GM19023 (cell line): ENCODE data around the gene PLAAT2.

Experiments used
- ATAC-seq: cut with Tn5 transposase; IDR thresholded peaks from one replicate; pipeline ENCODE4 v1.9.1; 2021; ENCODE audit warnings: mild to moderate bottlenecking, moderate library complexity; ENCODE audit not compliant: unreplicated experiment

Gene PLAAT2

DNA sequence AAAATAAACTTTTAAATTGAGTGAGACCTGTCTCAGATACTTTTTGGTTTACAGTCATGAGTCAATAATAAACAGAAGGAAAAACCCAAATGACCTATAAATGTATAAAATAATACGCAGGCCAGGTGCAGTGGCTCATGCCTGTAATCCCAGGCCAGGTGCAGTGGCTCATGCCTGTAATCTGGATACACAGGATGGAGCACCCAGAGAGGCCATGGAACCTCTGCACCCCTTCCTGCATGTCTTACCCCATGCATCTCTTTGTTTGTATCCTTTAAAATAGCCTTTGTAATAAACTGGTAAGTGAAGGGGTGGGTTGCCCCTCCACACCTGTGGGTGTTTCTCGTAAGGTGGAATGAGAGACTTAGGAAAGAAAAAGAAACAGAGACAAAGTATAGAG is 35.5 kb downstream of the PLAAT2 start:
- no peak for ATAC-seq

DNA sequence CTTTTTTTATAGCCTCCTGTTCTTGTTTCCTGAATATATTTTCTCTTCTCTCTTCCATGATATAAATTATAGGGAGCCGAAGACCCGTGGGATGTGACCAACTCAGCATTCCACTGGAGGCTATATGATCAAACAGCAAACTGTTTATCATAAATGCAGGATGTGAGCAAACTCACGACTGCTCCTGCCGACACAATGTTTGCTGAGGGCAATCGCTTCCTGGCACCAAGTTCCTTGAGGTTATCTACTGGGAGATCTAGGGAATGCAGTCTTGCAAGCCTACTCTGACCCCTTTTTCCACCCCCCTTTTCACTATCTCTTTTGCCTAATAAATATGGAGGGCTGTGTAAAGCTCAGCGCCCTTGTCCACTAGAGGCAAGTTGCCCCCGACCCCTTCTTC is 40.0 kb downstream of the PLAAT2 start:
- no peak for ATAC-seq

DNA sequence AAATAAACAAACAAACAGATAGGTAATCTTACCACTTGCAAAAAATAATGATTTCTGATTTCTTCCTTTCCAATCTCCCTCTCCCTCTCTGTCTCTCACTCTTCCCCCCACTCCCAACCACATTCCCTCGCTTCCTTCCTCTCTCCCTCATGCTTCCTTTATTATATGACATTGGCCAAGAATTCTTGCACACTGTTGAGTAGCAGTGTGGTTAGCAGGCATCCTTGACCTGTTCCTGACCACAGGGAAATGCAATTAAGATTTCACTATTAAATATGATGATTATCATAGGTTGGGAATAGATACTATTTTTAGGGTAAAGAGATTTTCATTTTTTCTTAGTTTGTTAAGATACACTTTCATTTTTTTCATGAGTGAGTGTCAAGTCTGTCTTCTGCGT is 41.3 kb downstream of the PLAAT2 start:
- no peak for ATAC-seq

DNA sequence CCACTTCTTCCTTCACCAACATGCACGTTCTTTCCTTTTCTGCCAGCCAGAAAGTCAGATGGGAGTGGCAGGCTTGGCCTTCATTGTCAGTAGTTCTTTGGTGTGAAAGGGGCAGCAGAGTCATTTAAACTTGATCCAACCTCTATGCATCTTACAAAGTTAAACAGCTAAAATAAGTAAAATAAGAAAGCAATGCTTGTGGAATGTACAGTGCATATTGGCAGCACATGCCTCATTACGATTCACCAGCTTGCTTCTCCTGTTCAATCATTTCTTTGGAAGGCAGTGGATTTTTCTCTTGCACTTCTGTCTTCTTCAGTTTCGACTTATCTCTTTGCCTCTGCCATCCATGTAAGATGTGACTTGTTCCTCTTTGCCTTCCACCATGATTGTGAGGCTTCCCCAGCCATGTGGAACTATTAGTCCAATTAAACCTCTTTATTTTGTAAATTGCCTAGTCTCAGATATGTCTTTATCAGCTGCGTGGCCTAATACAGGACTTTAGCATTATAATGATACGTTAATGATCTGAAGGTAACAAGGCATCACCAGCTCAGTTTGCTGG is 42.5 kb downstream of the PLAAT2 start:
- no peak for ATAC-seq

DNA sequence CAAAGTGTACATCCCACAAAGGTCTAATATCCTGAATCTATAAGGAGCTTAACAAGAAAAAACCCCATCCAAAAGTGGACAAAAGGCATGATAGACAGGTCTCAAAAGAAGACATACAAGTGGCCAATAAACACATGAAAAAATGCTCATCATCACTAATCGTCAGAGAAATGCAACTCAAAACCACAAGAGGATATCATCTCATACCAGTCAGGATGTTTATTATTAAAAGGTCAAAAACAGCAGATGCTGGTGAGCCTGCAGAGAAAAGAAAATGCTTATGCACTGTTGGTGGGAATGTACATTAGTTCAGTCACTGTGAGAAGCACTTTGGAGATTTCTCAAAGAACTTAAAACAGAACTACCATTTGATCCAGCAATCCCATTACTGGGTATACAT is 44.6 kb downstream of the PLAAT2 start:
- no peak for ATAC-seq

DNA sequence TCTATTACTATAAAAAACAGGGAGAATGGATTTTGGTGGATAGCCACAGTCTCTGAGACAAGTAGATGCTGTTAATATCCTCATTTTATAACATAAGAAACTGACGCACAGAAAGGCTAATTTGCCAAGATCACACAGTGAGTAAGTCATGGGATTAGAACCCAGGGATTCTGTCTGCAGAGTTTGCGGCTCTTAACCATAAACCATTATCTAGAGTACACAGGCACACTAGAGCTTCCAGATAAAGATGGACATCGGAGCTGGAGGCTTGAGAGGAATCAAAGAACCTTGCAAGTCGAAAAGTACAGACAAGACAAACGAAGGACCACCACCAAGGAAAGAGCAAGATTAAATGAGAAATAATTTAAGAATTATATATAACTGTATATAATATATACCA is 46.0 kb downstream of the PLAAT2 start:
- ATAC-seq, result no peak

DNA sequence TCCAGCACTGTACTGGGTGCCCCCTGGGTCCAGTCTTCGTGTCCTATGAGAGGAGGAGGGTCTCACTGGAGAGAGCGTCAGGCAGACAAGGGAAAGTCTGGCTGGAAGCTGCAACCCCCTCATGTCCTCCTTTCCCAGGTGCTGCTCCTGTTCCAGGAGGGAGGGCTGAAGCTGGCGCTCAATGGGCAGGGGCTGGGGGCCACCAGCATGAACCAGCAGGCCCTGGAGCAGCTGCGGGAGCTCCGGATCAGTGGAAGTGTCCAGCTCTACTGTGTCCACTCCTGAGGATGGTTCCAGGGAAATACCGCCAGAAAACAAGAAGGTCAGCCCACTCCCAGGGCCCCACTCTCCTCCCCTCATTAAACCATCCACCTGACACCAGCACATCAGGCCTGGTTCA is 47.1 kb downstream of the PLAAT2 start:
- no peak for ATAC-seq

DNA sequence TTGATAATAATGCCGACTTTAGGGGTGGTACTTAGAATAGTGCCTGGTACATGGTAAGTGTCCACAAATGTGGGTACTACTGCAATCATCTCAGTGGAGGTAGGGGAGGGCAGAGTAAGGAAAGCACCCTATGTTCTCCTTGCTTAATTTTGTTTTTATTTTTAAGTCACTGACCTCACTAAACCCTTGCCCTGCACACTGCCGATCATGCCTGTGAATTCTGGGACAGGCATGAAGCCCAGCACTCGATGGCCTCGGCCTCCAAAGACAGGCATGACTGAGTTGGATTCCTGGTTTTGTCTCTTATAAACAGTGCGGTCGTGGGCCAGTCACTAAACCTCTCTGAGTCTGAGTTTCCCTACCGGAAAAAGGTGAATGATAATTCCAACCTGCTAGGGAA is 50.4 kb downstream of the PLAAT2 start:
- ATAC-seq, result no peak

DNA sequence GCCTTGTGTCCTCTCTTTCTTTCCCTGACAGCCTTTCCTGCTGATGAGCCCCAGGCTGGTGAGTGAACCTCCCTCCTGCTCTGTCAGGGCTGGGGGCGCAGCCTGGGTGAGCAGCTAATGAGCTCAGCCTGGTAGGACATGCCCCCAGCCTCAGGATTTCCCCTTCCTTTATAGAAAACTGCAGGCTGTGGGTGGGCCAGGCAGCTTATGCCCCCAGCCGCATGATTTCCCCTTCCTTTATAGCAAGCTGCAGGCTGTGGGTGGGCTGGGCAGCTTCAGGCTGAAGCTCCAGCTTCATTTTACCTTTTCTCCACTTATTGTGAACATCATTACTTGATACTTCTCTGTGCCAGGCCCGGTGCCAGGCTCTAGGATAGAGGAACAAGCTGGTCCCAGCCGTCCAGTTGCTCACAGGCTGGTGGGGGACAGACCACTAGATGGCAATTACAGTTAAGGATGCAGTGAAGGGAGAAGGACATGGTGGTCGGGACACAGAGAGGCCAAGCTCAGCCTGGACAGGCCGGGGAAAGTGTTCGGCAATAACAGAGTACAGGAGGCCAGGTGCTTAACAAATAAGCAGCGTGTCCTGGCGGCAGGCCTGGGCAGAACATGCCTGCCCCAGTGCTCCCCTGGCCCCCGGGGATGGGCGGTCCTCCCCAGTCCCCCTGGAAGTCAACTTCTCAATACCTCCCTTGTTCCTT is 52.0 kb downstream of the PLAAT2 start:
- no peak for ATAC-seq

DNA sequence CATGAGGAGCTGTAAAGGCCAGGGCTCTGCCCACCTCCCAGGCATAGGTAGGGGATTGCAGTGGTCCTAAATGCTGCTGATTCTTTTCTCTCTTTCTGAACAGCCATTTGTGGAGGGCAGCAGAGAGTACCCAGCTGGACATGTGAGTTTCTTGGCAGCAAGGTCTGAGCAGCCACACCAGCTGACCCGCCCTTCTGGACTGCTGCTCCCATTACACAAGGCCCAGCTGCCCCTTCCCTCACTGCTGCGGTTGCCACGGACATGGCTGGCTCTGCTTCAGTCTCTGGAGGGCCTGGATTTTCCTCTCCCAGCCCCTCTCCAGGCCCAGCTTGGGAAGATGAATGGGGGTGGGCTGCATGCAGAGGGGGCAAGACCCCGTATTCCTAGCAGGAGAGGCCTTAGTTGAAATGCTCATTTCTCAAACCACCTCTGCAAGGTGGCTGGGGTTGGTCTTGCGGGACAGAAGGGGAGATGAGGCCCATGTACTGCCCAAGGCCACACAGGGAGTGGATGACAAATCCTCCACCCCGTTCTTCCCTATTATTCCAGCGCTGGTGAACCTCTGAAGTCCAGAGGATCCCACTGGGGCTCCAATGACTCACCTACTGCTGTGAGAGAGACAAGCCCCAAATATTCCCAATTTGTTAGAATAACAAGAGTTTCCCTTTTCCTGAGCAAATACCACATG is 52.7 kb downstream of the PLAAT2 start:
- ATAC-seq, result no peak

DNA sequence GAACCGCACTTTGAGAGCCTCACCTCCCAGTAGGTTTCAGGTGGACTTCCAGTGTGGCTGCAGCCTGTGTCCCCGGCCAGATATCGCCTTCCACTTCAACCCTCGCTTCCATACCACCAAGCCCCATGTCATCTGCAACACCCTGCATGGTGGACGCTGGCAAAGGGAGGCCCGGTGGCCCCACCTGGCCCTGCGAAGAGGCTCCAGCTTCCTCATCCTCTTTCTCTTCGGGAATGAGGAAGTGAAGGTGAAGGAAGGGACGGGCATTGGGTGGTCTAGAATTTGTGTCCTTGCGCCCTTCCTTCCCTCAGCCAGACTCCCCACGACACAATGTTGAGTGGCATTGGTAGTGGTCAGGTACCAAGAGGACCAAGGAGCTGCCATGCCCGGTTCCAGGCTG is 54.4 kb downstream of the PLAAT2 start:
- ATAC-seq, result no peak

DNA sequence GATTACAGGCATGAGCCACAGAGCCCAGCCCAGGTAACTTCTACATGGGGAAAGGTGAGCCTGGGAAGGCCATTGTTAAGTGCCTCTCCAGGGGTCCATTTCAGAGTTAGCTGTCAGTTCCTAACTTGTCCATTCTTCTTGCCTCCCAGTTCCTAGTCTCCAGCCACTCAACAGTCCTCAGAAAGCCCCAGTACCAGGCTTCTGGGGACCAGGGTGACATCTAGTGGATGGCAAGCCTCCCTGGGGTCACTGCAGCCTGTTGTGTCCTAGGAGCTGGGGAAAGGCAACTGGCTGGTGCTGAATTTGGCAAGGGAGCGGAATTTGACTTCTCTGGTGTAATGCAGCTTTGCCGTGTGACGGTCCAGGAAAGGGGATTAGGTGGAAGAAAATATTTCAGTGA is 55.2 kb downstream of the PLAAT2 start:
- no peak for ATAC-seq

DNA sequence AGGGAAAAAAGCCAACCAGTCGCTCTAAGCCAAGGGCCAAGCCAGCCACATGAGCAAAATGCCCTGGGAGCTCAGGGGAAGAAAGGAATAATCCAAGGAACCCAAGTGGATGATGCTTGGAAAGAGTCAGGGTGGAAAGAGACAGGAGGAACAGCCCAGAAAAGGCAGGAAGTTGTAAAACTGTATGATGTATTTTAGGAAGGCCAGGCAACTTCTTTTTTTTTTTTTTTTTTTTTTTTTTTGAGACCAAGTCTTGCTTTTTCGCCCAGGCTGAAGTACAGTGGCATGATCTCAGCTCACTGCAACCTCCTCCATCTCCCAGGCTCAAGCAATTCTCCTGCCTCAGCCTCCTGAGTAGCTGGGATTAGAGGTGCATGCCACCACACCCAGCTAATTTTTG is 55.7 kb downstream of the PLAAT2 start:
- no peak for ATAC-seq

DNA sequence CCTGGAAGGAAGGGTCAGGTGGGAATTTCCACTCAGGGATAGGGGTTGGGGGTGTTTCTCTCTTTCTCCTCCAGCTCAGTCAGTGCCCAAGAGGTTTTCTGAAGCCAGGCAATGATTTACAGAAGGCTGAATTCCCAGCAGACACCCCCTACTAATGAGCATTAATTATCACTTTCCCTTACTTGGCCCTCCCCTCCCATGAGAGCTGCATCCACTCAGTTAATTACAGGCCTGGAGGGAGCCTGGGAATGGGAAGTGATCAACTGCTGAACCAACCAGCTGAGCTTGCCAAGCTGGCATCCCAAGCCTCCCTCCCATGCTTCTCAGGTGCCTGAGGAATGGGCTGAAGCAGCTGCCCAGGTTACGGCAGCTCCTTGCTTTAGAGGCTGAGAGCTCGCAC is 56.3 kb downstream of the PLAAT2 start:
- no peak for ATAC-seq

DNA sequence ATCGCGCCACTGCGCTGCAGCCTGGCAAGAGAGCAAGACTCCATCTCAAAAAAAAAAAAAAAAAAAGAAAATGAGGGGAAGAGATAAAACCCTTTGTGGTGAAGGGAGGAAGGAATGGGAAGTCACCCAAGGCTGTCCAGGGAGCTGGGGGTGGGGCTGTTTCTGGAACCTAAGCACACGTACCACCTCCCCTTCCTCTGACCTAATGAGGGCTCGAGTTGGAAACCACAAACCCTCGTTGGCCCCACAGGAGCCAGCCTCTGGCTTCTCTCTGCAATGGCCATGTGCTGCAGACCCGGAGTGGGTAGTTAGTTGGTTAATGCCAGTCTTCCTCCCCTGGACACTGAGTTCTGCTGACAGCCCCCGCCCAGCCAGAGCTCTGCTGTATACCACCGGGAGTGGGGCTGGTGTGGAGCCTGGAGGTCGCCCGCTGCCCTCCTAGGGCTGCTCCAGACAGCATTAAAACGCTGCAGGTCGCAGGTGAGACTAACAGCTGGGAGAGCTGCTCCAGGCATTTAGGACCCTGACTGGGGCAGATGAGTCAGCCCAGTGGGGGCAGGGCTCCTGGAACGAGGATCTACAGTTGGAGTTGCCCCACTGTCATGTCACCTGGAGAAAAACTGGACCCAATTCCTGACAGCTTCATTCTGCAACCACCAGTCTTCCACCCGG is 57.2 kb downstream of the PLAAT2 start, which contains the start of gene LGALS12:
Gene LGALS12, plus strand, starts transcription at position 228 of the 672 bp plus-strand sequence. Its CDS starts 375 bp downstream, at position 603.
- ATAC-seq, result no peak

DNA sequence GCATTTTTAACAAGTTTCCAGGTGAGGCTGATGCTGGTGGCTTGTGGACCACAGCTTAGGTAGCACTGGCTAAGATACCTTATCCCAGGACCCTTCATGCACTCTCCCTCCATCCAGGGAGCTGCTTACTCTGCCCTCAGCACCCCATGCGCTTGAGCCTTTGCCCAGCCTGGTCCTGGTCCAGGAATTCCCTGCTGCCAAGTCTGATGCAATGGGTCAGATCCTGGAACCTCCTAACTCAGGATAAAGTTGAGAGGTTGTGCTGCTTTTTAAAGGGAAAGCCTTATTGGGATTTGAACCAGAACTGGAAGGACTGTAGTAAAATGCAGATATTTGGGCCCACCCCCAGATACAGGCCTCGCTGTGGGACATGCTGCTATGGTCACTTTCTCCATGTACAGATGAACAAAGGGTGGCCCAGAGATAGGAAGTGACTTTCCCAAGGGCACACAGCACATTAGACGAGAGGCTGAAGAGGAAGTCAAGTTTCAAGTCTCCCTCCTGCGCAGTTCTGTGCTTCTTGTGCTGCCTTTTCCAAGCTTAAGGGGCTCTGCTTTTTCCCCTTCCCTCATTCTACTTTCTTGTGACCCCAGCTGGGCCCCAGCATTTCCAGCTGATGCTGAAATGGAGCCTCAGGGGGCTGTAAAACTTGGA is 58.1 kb downstream of the PLAAT2 start:
- ATAC-seq, result no peak

DNA sequence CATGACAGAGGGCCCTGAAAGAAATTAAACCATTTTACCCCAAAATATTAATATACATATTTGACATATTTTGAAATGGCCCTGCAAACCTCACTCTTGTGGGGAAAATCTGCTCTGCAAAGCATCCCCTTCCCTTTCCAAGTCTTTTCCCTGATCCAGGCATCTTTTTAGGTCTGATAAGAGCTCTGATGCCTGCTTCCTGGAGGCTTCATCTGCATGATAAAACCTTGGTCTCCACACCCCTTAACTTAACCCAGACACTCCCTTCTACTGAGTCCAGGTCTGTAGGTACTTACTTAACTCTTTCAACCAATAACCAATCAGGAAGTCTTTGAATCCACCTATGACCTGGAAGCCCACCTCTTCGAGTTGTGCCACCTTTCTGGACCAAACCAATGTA is 59.1 kb downstream of the PLAAT2 start:
- no peak for ATAC-seq

DNA sequence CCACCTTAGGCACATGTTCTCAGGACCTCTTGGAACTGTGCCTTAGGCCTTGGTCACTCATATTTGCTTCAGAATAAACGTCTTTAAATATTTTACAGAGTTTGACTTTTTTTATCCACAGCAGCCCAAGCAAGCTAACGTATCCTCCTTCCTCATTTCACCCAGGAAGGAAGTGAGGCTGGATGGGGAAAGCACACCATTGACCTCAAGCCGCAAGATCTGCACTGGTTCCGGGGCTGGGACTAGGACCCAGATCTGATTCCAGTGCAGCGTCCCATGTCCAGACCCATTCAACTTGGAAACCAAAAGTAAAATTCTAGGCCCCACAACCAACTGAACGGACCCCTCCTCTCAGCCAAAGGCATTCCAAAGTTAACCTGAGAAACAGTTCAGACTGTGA is 59.7 kb downstream of the PLAAT2 start:
- no peak for ATAC-seq
